ENCODE data around the gene NKAPL.
A peak's percentile ranks its signal among the peaks of the same experiment; 100 is the strongest.

The NKAPL gene

GRCh38 chr6:28258877-28259777 lies at the start of gene NKAPL:
NKAPL (plus strand) TSS chr6:28259297; CDS start chr6:28259372, 75 bp downstream.
- Histone ChIP-seq H3K27ac (no peak within 1 kb of the TSS), H3K4me3 (peak within 1 kb of the TSS; percentile 48 to 56), H3K9me3 (peaks cover 0 to 13% (median 6%) of the 10 kb centered on the region in 3 donors), H3K36me3 (no peaks in the 10 kb centered on the region), H3K4me1 (peaks cover 0 to 9% (median 3%) of the 10 kb centered on the region in 4 donors), H3K27me3 (no peaks in the 10 kb centered on the region)
- peak; percentile 62 to 86 for DNase-seq
- TF ChIP-seq, protein P1, sequence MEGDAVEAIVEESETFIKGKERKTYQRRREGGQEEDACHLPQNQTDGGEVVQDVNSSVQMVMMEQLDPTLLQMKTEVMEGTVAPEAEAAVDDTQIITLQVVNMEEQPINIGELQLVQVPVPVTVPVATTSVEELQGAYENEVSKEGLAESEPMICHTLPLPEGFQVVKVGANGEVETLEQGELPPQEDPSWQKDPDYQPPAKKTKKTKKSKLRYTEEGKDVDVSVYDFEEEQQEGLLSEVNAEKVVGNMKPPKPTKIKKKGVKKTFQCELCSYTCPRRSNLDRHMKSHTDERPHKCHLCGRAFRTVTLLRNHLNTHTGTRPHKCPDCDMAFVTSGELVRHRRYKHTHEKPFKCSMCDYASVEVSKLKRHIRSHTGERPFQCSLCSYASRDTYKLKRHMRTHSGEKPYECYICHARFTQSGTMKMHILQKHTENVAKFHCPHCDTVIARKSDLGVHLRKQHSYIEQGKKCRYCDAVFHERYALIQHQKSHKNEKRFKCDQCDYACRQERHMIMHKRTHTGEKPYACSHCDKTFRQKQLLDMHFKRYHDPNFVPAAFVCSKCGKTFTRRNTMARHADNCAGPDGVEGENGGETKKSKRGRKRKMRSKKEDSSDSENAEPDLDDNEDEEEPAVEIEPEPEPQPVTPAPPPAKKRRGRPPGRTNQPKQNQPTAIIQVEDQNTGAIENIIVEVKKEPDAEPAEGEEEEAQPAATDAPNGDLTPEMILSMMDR (IDR thresholded peaks at IDR 0.05): no peak
- intact Hi-C loops (cut with DNase I; ENCODE audit: low total_unique reads): loop anchor here (10.0 kb wide), 1 partner anchor 96 kb away; no protein-coding TSS in a partner anchor

DNA sequence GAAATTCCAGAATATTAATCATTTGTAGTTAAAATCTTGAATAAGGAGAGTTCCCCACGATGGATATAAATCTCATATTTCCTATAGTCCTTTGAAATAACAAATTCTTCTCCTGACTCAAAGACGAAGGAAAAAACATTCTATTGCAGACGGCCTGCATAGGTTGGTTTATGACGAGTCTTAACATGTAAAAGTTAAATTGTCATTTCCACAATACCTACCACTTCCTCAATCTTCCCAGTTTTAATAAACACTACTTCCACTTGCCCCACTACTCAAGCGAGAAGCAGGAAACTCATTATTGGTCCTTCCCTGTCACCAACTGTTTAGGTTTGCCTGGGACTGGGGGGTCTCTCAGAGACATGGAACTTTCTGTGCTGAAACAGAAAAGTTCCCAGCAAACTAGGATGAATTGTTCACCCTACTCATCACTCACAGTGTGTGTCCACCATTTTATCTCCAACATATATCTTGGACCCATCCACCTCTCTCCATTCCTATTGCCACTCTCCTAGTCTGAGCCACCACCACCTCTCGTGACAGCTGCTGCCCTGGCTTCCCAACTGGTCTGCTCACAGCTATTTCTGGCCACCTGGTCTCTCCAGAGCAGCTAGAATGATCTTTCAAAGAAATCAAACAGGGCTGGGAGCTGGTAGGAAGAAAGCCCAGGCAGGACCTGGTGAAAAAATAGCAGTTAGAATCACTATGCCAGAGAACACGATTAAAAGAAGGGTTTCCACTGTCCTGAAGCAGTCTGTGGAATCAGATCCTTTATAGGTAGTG lies 49.2 kb upstream of the NKAPL start:
- TF ChIP-seq, protein P1 (IDR thresholded peaks at IDR 0.05): no peak
- intact Hi-C loops (cut with DNase I; ENCODE audit: low total_unique reads): loop anchor here (10.0 kb wide), 1 partner anchor 65 kb away; the partner anchor contains the start of gene ZKSCAN8

GRCh38 chr6:28211840-28212509 lies 47.1 kb upstream of the NKAPL start:
- Histone ChIP-seq H3K27ac (no peak overlapping the region), H3K4me3 (peak overlapping the region in 1 of 2 donors; percentile 42), H3K9me3 (no peaks in the 10 kb centered on the region), H3K36me3 (no peaks in the 10 kb centered on the region), H3K27me3 (peaks cover 0 to 82% of the 10 kb centered on the region in 2 donors), H3K4me1 (peaks cover 0 to 26% (median 10%) of the 10 kb centered on the region in 4 donors)
- TF ChIP-seq, protein P1 (IDR thresholded peaks at IDR 0.05): no peak
- intact Hi-C loops (cut with DNase I; ENCODE audit: low total_unique reads): loop anchor here (10.0 kb wide), 1 partner anchor 67 kb away; the partner anchor contains the start of gene ZKSCAN8
- DNase-seq: no peak

More for the DNA sequence above, 49.2 kb upstream of the NKAPL start:
- H3K4me1 ChIP-seq: peaks cover 0 to 26% (median 10%) of the 10 kb centered on the region in 4 donors
- no peak overlapping the region for H3K4me3 ChIP-seq
- no peaks in the 10 kb centered on the region for H3K36me3 ChIP-seq
- DNase-seq: no peak
- H3K9me3 ChIP-seq: no peaks in the 10 kb centered on the region
- H3K27me3 ChIP-seq: peaks cover 0 to 80% of the 10 kb centered on the region in 2 donors
- H3K27ac ChIP-seq: no peak overlapping the region

GRCh38 chr6:28212510-28213212 lies 46.4 kb upstream of the NKAPL start:
- H3K4me1 ChIP-seq: peaks cover 0 to 21% (median 7%) of the 10 kb centered on the region in 4 donors
- no peak for DNase-seq
- peaks cover 0 to 75% of the 10 kb centered on the region in 2 donors for H3K27me3 ChIP-seq
- TF ChIP-seq, protein P1 (IDR thresholded peaks at IDR 0.05): no peak
- intact Hi-C loops (cut with DNase I; ENCODE audit: low total_unique reads): loop anchor here (10.0 kb wide), 1 partner anchor 68 kb away; the partner anchor contains the start of gene ZKSCAN8
- H3K36me3 ChIP-seq: no peaks in the 10 kb centered on the region
- no peak overlapping the region for H3K27ac ChIP-seq
- H3K9me3 ChIP-seq: no peaks in the 10 kb centered on the region
- peak overlapping the region; percentile 9 to 42 for H3K4me3 ChIP-seq
